GM13976 (cell line): Measurements from ENCODE around the gene METTL14.

Experiments used
- DNase-seq: peaks from one replicate; pipeline ENCODE4 v3.0.0; 2012; ENCODE audit warnings: low spot score
- in situ Hi-C: fragments of 300-500 bp; cut with MboI; formaldehyde crosslinking; loops from one replicate; pipeline ENCODE4 v1.12.0; 2022; ENCODE audit warnings: low sequenced_read_pairs, mixed read lengths, inconsistent platforms; ENCODE audit not compliant: unreplicated experiment
- TF ChIP-seq, protein P1 (sequence below): IDR thresholded peaks from 2 replicates; pipeline ENCODE4 v1.5.1; 2012; ENCODE audit warnings: borderline replicate concordance, mild to moderate bottlenecking; ENCODE audit not compliant: insufficient read depth; ENCODE audit errors: extremely low read depth, missing control alignments, control extremely low read depth

METTL14 gene

GRCh38 chr4:118743867-118744266 lies 58.7 kb downstream of the METTL14 start:
- in situ Hi-C loops, result no loop called here
- TF ChIP-seq, protein P1, sequence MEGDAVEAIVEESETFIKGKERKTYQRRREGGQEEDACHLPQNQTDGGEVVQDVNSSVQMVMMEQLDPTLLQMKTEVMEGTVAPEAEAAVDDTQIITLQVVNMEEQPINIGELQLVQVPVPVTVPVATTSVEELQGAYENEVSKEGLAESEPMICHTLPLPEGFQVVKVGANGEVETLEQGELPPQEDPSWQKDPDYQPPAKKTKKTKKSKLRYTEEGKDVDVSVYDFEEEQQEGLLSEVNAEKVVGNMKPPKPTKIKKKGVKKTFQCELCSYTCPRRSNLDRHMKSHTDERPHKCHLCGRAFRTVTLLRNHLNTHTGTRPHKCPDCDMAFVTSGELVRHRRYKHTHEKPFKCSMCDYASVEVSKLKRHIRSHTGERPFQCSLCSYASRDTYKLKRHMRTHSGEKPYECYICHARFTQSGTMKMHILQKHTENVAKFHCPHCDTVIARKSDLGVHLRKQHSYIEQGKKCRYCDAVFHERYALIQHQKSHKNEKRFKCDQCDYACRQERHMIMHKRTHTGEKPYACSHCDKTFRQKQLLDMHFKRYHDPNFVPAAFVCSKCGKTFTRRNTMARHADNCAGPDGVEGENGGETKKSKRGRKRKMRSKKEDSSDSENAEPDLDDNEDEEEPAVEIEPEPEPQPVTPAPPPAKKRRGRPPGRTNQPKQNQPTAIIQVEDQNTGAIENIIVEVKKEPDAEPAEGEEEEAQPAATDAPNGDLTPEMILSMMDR, result no peak
- DNase-seq, result no peak

DNA sequence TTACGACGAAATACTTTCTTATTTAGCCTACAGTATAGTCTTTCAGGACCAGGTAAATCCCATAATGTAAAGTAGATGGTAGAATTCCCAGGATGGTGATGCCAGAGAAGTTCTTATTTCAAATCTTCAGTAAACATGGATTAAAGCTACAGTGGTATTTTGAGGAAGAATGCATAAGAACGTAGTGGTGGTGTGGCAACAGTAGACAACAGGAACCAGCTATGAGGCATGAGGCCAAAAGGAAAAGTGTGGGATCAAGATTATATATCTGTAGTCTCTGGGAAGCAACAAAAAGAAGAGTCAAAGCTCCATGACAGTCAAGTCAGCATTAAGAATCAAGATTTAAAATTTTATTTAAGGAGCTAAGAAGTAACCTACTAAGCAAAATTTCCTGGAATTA lies 60.2 kb downstream of the METTL14 start:
- in situ Hi-C loops, result no loop called here
- DNase-seq, result no peak
- TF ChIP-seq, protein P1, result no peak

DNA sequence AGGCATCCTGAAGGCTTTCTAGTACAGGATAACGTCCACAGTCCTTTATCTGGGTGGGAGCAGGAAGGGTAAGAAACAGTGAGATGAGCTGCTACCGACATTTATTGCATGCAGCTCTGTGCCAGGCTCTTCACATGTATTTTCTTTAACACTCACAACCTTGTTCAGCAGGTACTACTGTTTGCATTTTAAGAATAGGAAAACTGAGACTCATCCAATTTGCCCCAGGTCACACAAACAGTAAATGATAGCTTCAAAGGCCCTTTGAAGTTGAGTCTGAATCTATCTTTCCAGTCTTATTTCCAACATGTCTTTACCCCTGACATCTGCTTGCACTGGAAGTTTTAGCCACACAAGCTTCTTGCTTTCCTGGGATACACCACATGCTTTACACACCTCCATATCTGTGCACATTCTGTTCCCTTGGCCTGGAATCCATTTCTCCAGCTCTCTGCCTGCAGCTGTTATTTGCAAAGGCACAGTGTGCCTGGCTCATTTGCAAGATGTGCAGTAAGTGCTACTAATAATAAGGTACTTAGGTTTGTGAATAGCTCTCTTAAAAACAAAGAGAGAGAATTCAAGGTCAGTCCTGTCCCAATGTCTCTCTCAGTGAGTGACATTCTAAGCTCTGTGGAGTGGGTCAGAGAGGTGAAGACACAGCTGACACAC lies 61.2 kb downstream of the METTL14 start:
- TF ChIP-seq, protein P1, result no peak
- in situ Hi-C loops, result no loop called here
- DNase-seq, result no peak

DNA sequence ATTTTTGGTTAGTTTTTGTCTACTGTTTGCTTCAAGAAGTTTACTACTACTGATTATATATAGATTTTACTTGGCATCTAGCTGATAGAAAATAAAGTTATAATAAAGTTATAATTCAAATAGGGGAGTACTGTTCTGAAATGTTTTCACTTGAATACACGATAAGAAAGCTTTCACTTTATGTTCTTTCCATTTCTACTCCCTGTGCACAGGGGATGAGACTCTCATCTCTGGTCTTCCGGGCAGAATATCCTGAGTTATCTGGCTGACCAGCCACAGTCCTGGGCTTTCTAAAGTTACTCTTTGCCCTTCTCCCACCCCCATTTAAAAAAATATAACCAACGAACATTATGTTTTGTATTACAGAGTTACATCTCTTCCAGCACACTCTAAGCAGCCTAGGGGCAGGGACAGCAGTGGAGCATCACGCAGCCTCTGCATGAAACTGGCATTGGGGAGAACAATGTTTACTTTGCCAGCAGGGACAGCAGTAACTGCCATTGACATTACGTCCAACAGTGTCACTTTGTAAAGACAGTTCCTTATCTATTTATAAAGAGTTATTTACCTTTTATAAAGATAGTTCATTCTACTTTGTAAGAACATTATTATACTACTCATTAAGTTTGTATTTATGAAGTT lies 64.3 kb downstream of the METTL14 start:
- DNase-seq, result no peak
- in situ Hi-C loops, result no loop called here
- TF ChIP-seq, protein P1, result no peak

- in situ Hi-C loops, result no loop called here
- DNase-seq, result no peak
- TF ChIP-seq, protein P1, result no peak
Measured at GRCh38 chr4:118751629-118752323, 66.6 kb downstream of the METTL14 start.

DNA sequence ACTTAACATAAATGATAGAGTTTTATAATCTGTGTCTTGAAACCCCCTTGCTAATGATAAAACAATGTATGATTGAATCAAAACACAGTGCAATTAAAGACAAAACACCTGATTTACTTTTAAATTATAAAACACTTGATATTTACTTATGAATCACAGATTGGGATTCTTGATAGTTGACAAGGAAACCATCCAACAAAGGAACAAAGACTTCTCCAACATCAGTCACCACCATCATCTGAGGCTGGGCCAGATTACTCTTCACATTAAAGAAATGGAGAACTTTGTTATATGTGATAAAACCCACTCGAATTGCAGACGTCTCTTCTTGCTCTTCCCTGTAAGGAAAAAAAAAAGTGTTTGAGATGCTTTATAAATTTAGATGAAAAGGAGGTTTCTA lies 67.4 kb downstream of the METTL14 start:
- TF ChIP-seq, protein P1, result no peak
- in situ Hi-C loops, result no loop called here

More for the DNA sequence above, 67.4 kb downstream of the METTL14 start:
- DNase-seq, result no peak
